IMR-90 (cell line): Measurements from ENCODE around the gene RFTN2. TPM values are rescaled to one million over a fixed set of nuclear protein-coding genes. Genes with fewer than 3 reads are reported as not detected.
"Not testable (repeated sequence)": the region's sequence is repeated elsewhere in the genome, so short reads cannot be mapped to it uniquely, and the experiment has no call there.

Source experiments
- ATAC-seq: fragments of 200-7000 bp; cut with Tn5 transposase; 2 replicates; pipeline ENCODE4 v1.9.1; 2020; ENCODE audit warnings: low read depth, mild to moderate bottlenecking, moderate library complexity
- BruUV-seq: library from RNA; stranded (reverse); fragments of 400-500 nt; replicated peaks from 2 replicates; lab custom pipeline; 2021; lab: Mats Ljungman, UMichigan
- CTCF ChIA-PET: fragments of 300-600 bp; formaldehyde crosslinking; extraction: SDS; loops from one replicate; lab custom pipeline; 2021; ENCODE audit warnings: antibody characterized with exemption; lab: Yijun Ruan, JAX
- POLR2A ChIA-PET: fragments of 300-600 bp; sonication (Branson Sonifier 250); formaldehyde crosslinking; loops from one replicate; lab custom pipeline; 2022; ENCODE audit warnings: antibody characterized with exemption; ENCODE audit not compliant: unreplicated experiment; lab: Charles Lee
- DNase-seq: peaks from one replicate; pipeline ENCODE4 v3.0.0; 2013
- H2AFZ ChIP-seq: replicated peaks from 2 replicates; pipeline ENCODE3; 2013; ENCODE audit warnings: low read length, mild to moderate bottlenecking; ENCODE audit not compliant: poor library complexity
- H2AK5ac ChIP-seq: 2 replicates; pipeline ENCODE4 v1.6.1; 2013; ENCODE audit warnings: low read depth, low read length, inconsistent platforms
- H2AK9ac ChIP-seq: replicated peaks from 2 replicates; pipeline ENCODE3; 2013; ENCODE audit warnings: mild to moderate bottlenecking, low read depth, low read length, moderate library complexity; ENCODE audit not compliant: poor library complexity
- H2BK120ac ChIP-seq: 2 replicates; pipeline ENCODE4 v1.6.1; 2013; ENCODE audit warnings: low read depth, low read length, inconsistent platforms
- H2BK15ac ChIP-seq: 3 replicates; pipeline ENCODE4 v1.6.1; 2013; ENCODE audit warnings: low read depth, low read length, inconsistent platforms
- H2BK20ac ChIP-seq: 2 replicates; pipeline ENCODE4 v1.6.1; 2013; ENCODE audit warnings: low read depth, mild to moderate bottlenecking, inconsistent platforms, low read length, moderate library complexity
- H2BK5ac ChIP-seq: 2 replicates; pipeline ENCODE4 v1.6.1; 2013; ENCODE audit warnings: mild to moderate bottlenecking, low read depth, low read length, inconsistent platforms; ENCODE audit not compliant: poor library complexity, severe bottlenecking
- H3K14ac ChIP-seq: replicated peaks from 2 replicates; pipeline ENCODE4 v1.6.1; 2013; ENCODE audit warnings: low read depth, low read length, inconsistent platforms
- H3K18ac ChIP-seq: 2 replicates; pipeline ENCODE4 v1.6.1; 2013; ENCODE audit warnings: low read depth, low read length, control low read depth
- H3K23ac ChIP-seq: 2 replicates; pipeline ENCODE4 v1.6.1; 2013; ENCODE audit warnings: low read depth, low read length, inconsistent platforms
- H3K27ac ChIP-seq: 2 replicates; pipeline ENCODE4 v1.5.1; 2013; ENCODE audit warnings: mild to moderate bottlenecking, control low read depth, low read length; ENCODE audit not compliant: insufficient read depth
- H3K27me3 ChIP-seq: 2 replicates; pipeline ENCODE4 v1.6.1; 2013; ENCODE audit warnings: low read length; ENCODE audit not compliant: control insufficient read depth, insufficient read depth
- H3K36me3 ChIP-seq: 2 replicates; pipeline ENCODE4 v1.6.1; 2013; ENCODE audit warnings: low read length, mixed read lengths; ENCODE audit not compliant: control insufficient read depth, insufficient read depth
- H3K4ac ChIP-seq: 2 replicates; pipeline ENCODE4 v1.6.1; 2013; ENCODE audit warnings: low read depth, low read length, inconsistent platforms
- H3K4me1 ChIP-seq: 2 replicates; pipeline ENCODE4 v1.6.1; 2013; ENCODE audit warnings: low read length, mixed read lengths; ENCODE audit not compliant: control insufficient read depth, insufficient read depth
- H3K4me2 ChIP-seq: 2 replicates; pipeline ENCODE4 v1.6.1; 2013; ENCODE audit warnings: low read depth, mild to moderate bottlenecking, control low read depth, low read length, moderate library complexity
- H3K4me3 ChIP-seq: 2 replicates; pipeline ENCODE4 v1.5.1; 2013; ENCODE audit warnings: low read depth, mild to moderate bottlenecking, control low read depth, low read length, moderate library complexity; ENCODE audit not compliant: insufficient read depth
- H3K56ac ChIP-seq: 2 replicates; pipeline ENCODE4 v1.6.1; 2013; ENCODE audit warnings: low read length, inconsistent platforms; ENCODE audit not compliant: insufficient read depth; ENCODE audit errors: extremely low read depth
- H3K79me1 ChIP-seq, 2 experiments: 2 replicates each; pipeline ENCODE4 v1.6.1; 2013; ENCODE audit warnings: low read length in 2 of 2, inconsistent platforms in 1 of 2, low read depth in 1 of 2
- H3K9ac ChIP-seq: 2 replicates; pipeline ENCODE4 v1.6.1; 2013; ENCODE audit warnings: low read depth, low read length, control low read depth
- H3K9me1 ChIP-seq: 2 replicates; pipeline ENCODE4 v1.6.1; 2013; ENCODE audit warnings: low read length, inconsistent platforms; ENCODE audit not compliant: insufficient read depth
- H3K9me3 ChIP-seq: 2 replicates; pipeline ENCODE4 v1.6.1; 2013; ENCODE audit warnings: low read length; ENCODE audit not compliant: control insufficient read depth, insufficient read depth
- H4K20me1 ChIP-seq: 2 replicates; pipeline ENCODE4 v1.6.1; 2013; ENCODE audit warnings: low read length, inconsistent platforms; ENCODE audit not compliant: insufficient read depth
- H4K5ac ChIP-seq: 2 replicates; pipeline ENCODE4 v1.6.1; 2013; ENCODE audit warnings: mild to moderate bottlenecking, low read depth, low read length, control low read depth
- H4K8ac ChIP-seq, 2 experiments: 2 replicates each; pipeline ENCODE4 v1.6.1; 2013; ENCODE audit warnings: low read depth in 2 of 2, low read length in 2 of 2, control low read depth in 1 of 2, inconsistent platforms in 1 of 2
- H4K91ac ChIP-seq: 2 replicates; pipeline ENCODE4 v1.6.1; 2013; ENCODE audit warnings: low read depth, low read length, inconsistent platforms; ENCODE audit not compliant: insufficient read depth
- whole genome bisulfite sequencing, 2 experiments: methylation state at CpG; one replicate each; pipeline versions ENCODE4 v1.1.5 to v1.1.7; 2013; ENCODE audit warnings: missing lambda C conversion rate in 2 of 2; ENCODE audit not compliant: insufficient read length in 1 of 2; ENCODE audit errors: extremely low coverage in 2 of 2; 5-methylcytosine and 5-hydroxymethylcytosine counted together
- dilution Hi-C: fragments of 300-500 bp; cut with HindIII; formaldehyde crosslinking; loops from one replicate; pipeline ENCODE4 v1.14.3; 2018; ENCODE audit warnings: low sequenced_read_pairs; ENCODE audit not compliant: unreplicated experiment
- in situ Hi-C: fragments of 300-500 bp; cut with MboI; formaldehyde crosslinking; loops from 3 replicates; pipeline ENCODE4 v1.14.3; 2019; ENCODE audit warnings: low sequenced_read_pairs, inconsistent platforms, mixed read lengths
- intact Hi-C: fragments of 100-400 bp; cut with micrococcal nuclease; formaldehyde crosslinking; loops from 2 replicates; pipeline ENCODE4 v1.10.0; 2022
- polyA plus RNA-seq, 3 experiments: library from polyadenylated mRNA; depleted of rRNA; stranded (reverse); fragments of >200 nt; gene quantifications; 2 replicates each; pipeline ENCODE4 v1.2.3, GENCODE V29; 2012; ENCODE audit warnings: low replicate concordance in 1 of 3
- total RNA-seq: library from RNA; depleted of rRNA; stranded (reverse); fragments of >200 nt; gene quantifications from 2 replicates; pipeline ENCODE4 v1.2.3, GENCODE V29; 2012

Gene RFTN2
- total and polyA plus RNA-seq, 2 of the 4 experiments (the other 2 are of a cell fraction): 0.44 to 2.3 TPM

GRCh38 chr2:197640571-197641122 is 34.7 kb downstream of the RFTN2 start:
- H3K14ac ChIP-seq, H3K36me3 ChIP-seq, H2AK9ac ChIP-seq, H4K91ac ChIP-seq, ATAC-seq, H3K9me1 ChIP-seq, H3K23ac ChIP-seq, H4K8ac ChIP-seq, H3K9ac ChIP-seq, in situ Hi-C loops, H3K56ac ChIP-seq, H3K79me1 ChIP-seq, H2AFZ ChIP-seq, H3K4me1 ChIP-seq, BruUV-seq, H3K27ac ChIP-seq, dilution Hi-C loops, H2BK5ac ChIP-seq, H4K20me1 ChIP-seq, H2BK20ac ChIP-seq, H2BK15ac ChIP-seq, H3K18ac ChIP-seq, H3K27me3 ChIP-seq, H3K4me3 ChIP-seq, H4K5ac ChIP-seq, H3K4me2 ChIP-seq, H2AK5ac ChIP-seq, H3K9me3 ChIP-seq, H3K4ac ChIP-seq, POLR2A ChIA-PET, H2BK120ac ChIP-seq, CTCF ChIA-PET, intact Hi-C loops, DNase-seq: not testable (repeated sequence)
- no CpG with 5 or more reads among the region's 19 CpGs for WGBS, 2 experiments
